PC-3 (cell line): ENCODE measurements around the gene LARP4B. TPM values are rescaled to one million over a fixed set of nuclear protein-coding genes. Genes with fewer than 3 reads are reported as not detected.

ENCODE experiments used
- ATAC-seq: fragments of 200-7000 bp; cut with Tn5 transposase; 2 replicates; pipeline ENCODE4 v1.9.1; 2020; ENCODE audit warnings: mild to moderate bottlenecking, moderate library complexity
- BruUV-seq: library from RNA; stranded (reverse); fragments of 400-500 nt; replicated peaks from 2 replicates; lab custom pipeline; 2021; lab: Mats Ljungman, UMichigan
- CTCF ChIA-PET: fragments of 300-600 bp; sonication (Branson Sonifier 250); formaldehyde crosslinking; loops from one replicate; lab custom pipeline; 2022; ENCODE audit warnings: antibody characterized with exemption; lab: Charles Lee
- POLR2A ChIA-PET: fragments of 300-600 bp; sonication (Branson Sonifier 250); formaldehyde crosslinking; loops from one replicate; lab custom pipeline; 2022; ENCODE audit warnings: antibody characterized with exemption; ENCODE audit not compliant: unreplicated experiment; lab: Charles Lee
- DNase-seq: peaks from one replicate; pipeline ENCODE4 v3.0.0-alpha.2; 2015
- H2AFZ ChIP-seq: fragments of 300-600 bp; sonication (generic); 2 replicates; pipeline ENCODE4 v1.6.0; 2016; ENCODE audit warnings: antibody characterized with exemption, low read length
- H3F3A ChIP-seq: fragments of 300-600 bp; sonication (generic); one replicate; pipeline ENCODE4 v1.6.0; 2017; ENCODE audit warnings: antibody characterized with exemption, low read length, control low read depth, mild to moderate bottlenecking; ENCODE audit not compliant: unreplicated experiment
- H3K27ac ChIP-seq: fragments of 300-600 bp; sonication (generic); 2 replicates; pipeline ENCODE4 v1.5.1; 2016; ENCODE audit warnings: mild to moderate bottlenecking, low read length
- H3K27me3 ChIP-seq: fragments of 300-600 bp; sonication (generic); 2 replicates; pipeline ENCODE4 v1.6.1; 2016; ENCODE audit warnings: low read length, mixed read lengths
- H3K36me3 ChIP-seq: fragments of 300-600 bp; sonication (generic); 2 replicates; pipeline ENCODE4 v1.6.1; 2016; ENCODE audit warnings: low read depth, mixed run types, low read length, mixed read lengths
- H3K4me1 ChIP-seq: fragments of 300-600 bp; sonication (generic); 2 replicates; pipeline ENCODE4 v1.5.1; 2016; ENCODE audit warnings: low read length; ENCODE audit not compliant: insufficient read depth
- H3K4me2 ChIP-seq: fragments of 300-600 bp; sonication (generic); 2 replicates; pipeline ENCODE4 v1.6.0; 2016; ENCODE audit warnings: low read length
- H3K4me3 ChIP-seq: fragments of 300-600 bp; sonication (generic); 2 replicates; pipeline ENCODE4 v1.5.1; 2016; ENCODE audit warnings: mild to moderate bottlenecking, low read length, mixed read lengths
- H3K79me2 ChIP-seq: fragments of 300-600 bp; sonication (generic); 2 replicates; pipeline ENCODE4 v1.6.1; 2017; ENCODE audit warnings: low read length, mixed read lengths
- H3K9ac ChIP-seq: fragments of 300-600 bp; sonication (generic); 2 replicates; pipeline ENCODE4 v1.6.0; 2016; ENCODE audit warnings: mild to moderate bottlenecking, low read length
- H3K9me2 ChIP-seq: fragments of 300-600 bp; sonication (generic); replicated peaks from 2 replicates; pipeline ENCODE4 v1.6.1; 2016; ENCODE audit warnings: mixed run types, low read length, mixed read lengths
- H3K9me3 ChIP-seq: fragments of 300-600 bp; sonication (generic); 2 replicates; pipeline ENCODE4 v1.6.1; 2016; ENCODE audit warnings: low read length, mixed read lengths
- H4K20me1 ChIP-seq: fragments of 300-600 bp; sonication (generic); 2 replicates; pipeline ENCODE4 v1.6.1; 2016; ENCODE audit warnings: low read length, mixed read lengths
- CTCF ChIP-seq: fragments of 300-600 bp; sonication (generic); conservative IDR thresholded peaks from 2 replicates; pipeline ENCODE4 v1.5.1; 2017; ENCODE audit warnings: antibody characterized with exemption, low read depth, mild to moderate bottlenecking, low read length
- EZH2 ChIP-seq: fragments of 300-600 bp; sonication (generic); IDR thresholded peaks from one replicate; pipeline ENCODE4 v1.6.1; 2017; ENCODE audit warnings: antibody characterized with exemption, mild to moderate bottlenecking, low read length; ENCODE audit not compliant: unreplicated experiment
- EZH2phosphoT487 ChIP-seq: fragments of 300-600 bp; sonication (generic); IDR thresholded peaks from 2 replicates; pipeline ENCODE4 v1.6.1; 2018; ENCODE audit warnings: mild to moderate bottlenecking, antibody characterized with exemption, low read length, borderline replicate concordance
- intact Hi-C: fragments of 100-400 bp; cut with micrococcal nuclease; formaldehyde crosslinking; loops from 2 replicates; pipeline ENCODE4 v1.9.0; 2023
- total RNA-seq: library from RNA; depleted of rRNA; stranded (reverse); fragments of >200 nt; gene quantifications from 2 replicates; pipeline ENCODE4 v1.2.3, GENCODE V29; 2014

LARP4B gene
- total RNA-seq, 1 experiment from 2014 or later = 33.9 TPM

- no peaks in the 10 kb centered on the region for H3K27me3 ChIP-seq
- H3K36me3 ChIP-seq = no peaks in the 10 kb centered on the region
- CTCF ChIA-PET = no interaction called here
- H4K20me1 ChIP-seq = no peaks in the 10 kb centered on the region
- DNase-seq = no peak
- H3K27ac ChIP-seq = no peak overlapping the region
- H2AFZ ChIP-seq = no peak overlapping the region
- no peaks in the 10 kb centered on the region for H3K4me1 ChIP-seq
- BruUV-seq = no TSS peak
- H3K9ac ChIP-seq = no peak overlapping the region
- POLR2A ChIA-PET = no interaction called here
- TF ChIP-seq CTCF = no peak
- no peak for TF ChIP-seq EZH2
- H3K9me2 ChIP-seq = no peaks in the 10 kb centered on the region
- no peak overlapping the region for H3K4me2 ChIP-seq
- ATAC-seq = no peak
- no peaks in the 10 kb centered on the region for H3F3A ChIP-seq
- H3K9me3 ChIP-seq = no peaks in the 10 kb centered on the region
- H3K4me3 ChIP-seq = no peak overlapping the region
- no peaks in the 10 kb centered on the region for H3K79me2 ChIP-seq
- intact Hi-C loops = no loop called here
Measured at GRCh38 chr10:866577-866941, 64.9 kb downstream of the LARP4B start.

- intact Hi-C loops = no loop called here
- Histone ChIP-seq H4K20me1 (no peaks in the 10 kb centered on the region), H3K9me2 (no peaks in the 10 kb centered on the region), H3K4me2 (no peak overlapping the region), H3K36me3 (no peaks in the 10 kb centered on the region), H3K9ac (no peak overlapping the region), H3K79me2 (no peaks in the 10 kb centered on the region), H3K27ac (no peak overlapping the region), H2AFZ (no peak overlapping the region), H3F3A (no peaks in the 10 kb centered on the region), H3K4me1 (no peaks in the 10 kb centered on the region), H3K9me3 (no peaks in the 10 kb centered on the region), H3K4me3 (no peak overlapping the region), H3K27me3 (no peaks in the 10 kb centered on the region)
- BruUV-seq = no TSS peak
- CTCF ChIA-PET = no interaction called here
- TF ChIP-seq EZH2phosphoT487 (no peak), EZH2 (no peak), CTCF (no peak)
- ATAC-seq (no peak), DNase-seq (no peak)
- POLR2A ChIA-PET = no interaction called here
Measured at GRCh38 chr10:865924-866576, 65.5 kb downstream of the LARP4B start.

- intact Hi-C loops = no loop called here
- no peaks in the 10 kb centered on the region for H3K4me1 ChIP-seq
- no peaks in the 10 kb centered on the region for H3K36me3 ChIP-seq
- no peaks in the 10 kb centered on the region for H3K9me3 ChIP-seq
- TF ChIP-seq CTCF (0 out of 2 replicates have a peak, but pooled peaks have one; percentile 18), EZH2 (no peak)
- no peaks in the 10 kb centered on the region for H3F3A ChIP-seq
- ATAC-seq = no peak
- POLR2A ChIA-PET = interaction anchor here (0.6 kb wide), 1 partner anchor 1490 kb away, joined by 4 read pairs; no protein-coding TSS in a partner anchor
- CTCF ChIA-PET = no interaction called here
- H3K9me2 ChIP-seq = no peaks in the 10 kb centered on the region
- H2AFZ ChIP-seq = no peak overlapping the region
- no peaks in the 10 kb centered on the region for H3K79me2 ChIP-seq
- no peak overlapping the region for H3K4me3 ChIP-seq
- no peak overlapping the region for H3K9ac ChIP-seq
- no peak for DNase-seq
- no peak overlapping the region for H3K4me2 ChIP-seq
- H3K27ac ChIP-seq = no peak overlapping the region
- H3K27me3 ChIP-seq = no peaks in the 10 kb centered on the region
- H4K20me1 ChIP-seq = no peaks in the 10 kb centered on the region
- no TSS peak for BruUV-seq
Measured at GRCh38 chr10:865257-865656, 66.2 kb downstream of the LARP4B start.
